Measurements from ENCODE around the gene FBXO2. TPM values are rescaled to one million over a fixed set of nuclear protein-coding genes. Genes with fewer than 3 reads are reported as not detected.
"Not testable (repeated sequence)": the region's sequence is repeated elsewhere in the genome, so short reads cannot be mapped to it uniquely, and the experiment has no call there.

FBXO2 gene
- total RNA-seq, 2 donors from 2014 or later, result 1.3 to 2.2 TPM

DNA sequence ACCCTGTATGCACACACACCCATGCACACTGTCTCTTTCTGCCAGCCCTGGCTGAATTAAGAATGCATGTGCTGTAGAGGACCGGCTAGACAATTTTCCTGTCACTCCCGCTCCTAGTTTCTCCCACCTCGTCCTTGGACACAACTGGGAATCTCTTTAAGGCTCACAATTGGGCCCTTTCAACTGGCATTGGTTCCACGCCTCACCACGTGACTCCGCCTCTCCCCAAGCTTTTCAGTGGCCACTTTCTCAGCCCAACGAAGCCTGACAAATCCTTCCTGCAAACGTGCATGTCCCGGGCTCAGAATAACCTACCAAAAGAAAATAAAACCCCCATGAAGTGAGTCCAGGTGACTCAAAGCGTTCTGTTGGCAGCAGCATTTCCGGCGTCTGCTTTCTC is 33.8 kb downstream of the FBXO2 start:
- Mint-ChIP-seq H3K27me3 (peaks cover 63% of the 10 kb centered on the region), H3K27ac (no peak overlapping the region), H3K36me3 (ENCODE audit: low read depth) (no peaks in the 10 kb centered on the region), H3K4me3 (no peak overlapping the region), H3K4me1 (peaks cover 2% of the 10 kb centered on the region)
- no peak for ATAC-seq
- DNase-seq, result no peak
- no peaks in the 10 kb centered on the region for H3K9me3 ChIP-seq (ENCODE audit: control insufficient read depth, low read length, poor library complexity, severe bottlenecking)

DNA sequence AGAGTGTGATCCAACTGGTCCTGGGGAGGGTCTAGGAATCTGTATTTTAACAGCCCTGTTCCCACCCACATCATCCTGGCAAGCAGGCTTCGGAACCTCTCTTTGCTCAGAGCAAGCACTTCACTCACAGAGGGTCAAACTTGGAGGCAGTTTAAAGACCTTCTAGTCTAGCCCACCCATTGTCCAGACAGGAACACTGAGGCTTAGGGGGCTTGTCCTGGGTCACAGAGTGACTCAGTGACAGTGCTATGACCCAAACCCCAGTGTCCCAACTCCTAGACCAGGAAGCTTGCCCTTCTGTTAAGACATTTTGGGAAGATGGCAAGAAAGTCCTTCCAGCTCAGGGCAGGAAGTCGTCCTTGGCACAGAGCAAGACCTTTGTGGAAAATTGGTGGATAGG is 36.5 kb downstream of the FBXO2 start:
- no peaks in the 10 kb centered on the region for H3K9me3 ChIP-seq (ENCODE audit: control insufficient read depth, low read length, poor library complexity, severe bottlenecking)
- Mint-ChIP-seq H3K27me3 (peaks cover 56% of the 10 kb centered on the region), H3K4me1 (peaks cover 8% of the 10 kb centered on the region), H3K36me3 (ENCODE audit: low read depth) (no peaks in the 10 kb centered on the region), H3K4me3 (no peak overlapping the region), H3K27ac (no peak overlapping the region)
- ATAC-seq (no peak), DNase-seq (no peak)

DNA sequence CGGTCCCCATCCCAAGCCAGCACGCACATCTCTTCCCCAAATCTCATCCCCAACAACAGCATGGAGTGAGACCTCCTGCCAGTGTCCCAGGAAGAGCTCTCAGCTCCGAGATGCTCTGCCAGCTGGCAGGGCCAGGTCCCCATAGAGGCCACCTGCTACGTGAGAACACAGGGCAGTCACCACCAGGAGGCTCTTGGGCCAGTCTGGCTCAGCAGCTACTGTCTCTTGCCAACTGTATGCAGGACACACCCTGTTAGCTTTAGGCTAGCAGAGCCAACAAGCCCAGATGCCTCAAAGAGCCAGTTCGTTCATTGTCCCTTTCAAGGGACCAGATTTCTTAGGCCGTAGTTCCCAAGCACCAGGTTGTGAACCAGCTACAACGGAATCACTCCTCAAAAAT is 36.9 kb downstream of the FBXO2 start:
- DNase-seq (no peak), ATAC-seq (no peak)
- Mint-ChIP-seq H3K27me3 (peaks cover 58% of the 10 kb centered on the region), H3K27ac (no peak overlapping the region), H3K36me3 (ENCODE audit: low read depth) (no peaks in the 10 kb centered on the region), H3K4me1 (peaks cover 8% of the 10 kb centered on the region), H3K4me3 (no peak overlapping the region)
- no peaks in the 10 kb centered on the region for H3K9me3 ChIP-seq (ENCODE audit: control insufficient read depth, low read length, poor library complexity, severe bottlenecking)

DNA sequence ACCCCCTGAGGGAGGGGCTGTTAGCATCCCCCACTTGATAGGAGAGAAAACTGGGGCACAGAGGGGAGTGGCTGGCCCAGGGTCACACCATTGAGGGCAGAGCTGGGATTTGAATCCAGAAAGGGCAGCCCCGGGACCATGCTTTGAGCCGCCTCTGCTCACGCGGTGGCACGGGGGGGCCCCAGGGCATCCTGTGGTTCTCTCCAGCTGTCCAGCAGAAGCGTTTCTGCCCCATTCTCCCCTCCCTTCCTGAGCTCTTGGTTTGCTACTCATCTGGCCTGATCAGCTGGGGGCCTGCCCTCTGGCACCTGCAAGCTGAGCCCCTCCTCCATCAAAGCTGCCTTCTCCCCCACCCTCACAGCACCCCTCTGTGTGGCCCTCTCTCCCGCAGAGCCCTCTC is 37.5 kb downstream of the FBXO2 start:
- H3K27ac Mint-ChIP-seq, result no peak overlapping the region
- H3K27me3 Mint-ChIP-seq, result peaks cover 58% of the 10 kb centered on the region
- DNase-seq (no peak), ATAC-seq (no peak)
- no peaks in the 10 kb centered on the region for H3K9me3 ChIP-seq (ENCODE audit: control insufficient read depth, low read length, poor library complexity, severe bottlenecking)
- H3K4me1 Mint-ChIP-seq, result peaks cover 9% of the 10 kb centered on the region
- no peaks in the 10 kb centered on the region for H3K36me3 Mint-ChIP-seq (ENCODE audit: low read depth)
- no peak overlapping the region for H3K4me3 Mint-ChIP-seq

DNA sequence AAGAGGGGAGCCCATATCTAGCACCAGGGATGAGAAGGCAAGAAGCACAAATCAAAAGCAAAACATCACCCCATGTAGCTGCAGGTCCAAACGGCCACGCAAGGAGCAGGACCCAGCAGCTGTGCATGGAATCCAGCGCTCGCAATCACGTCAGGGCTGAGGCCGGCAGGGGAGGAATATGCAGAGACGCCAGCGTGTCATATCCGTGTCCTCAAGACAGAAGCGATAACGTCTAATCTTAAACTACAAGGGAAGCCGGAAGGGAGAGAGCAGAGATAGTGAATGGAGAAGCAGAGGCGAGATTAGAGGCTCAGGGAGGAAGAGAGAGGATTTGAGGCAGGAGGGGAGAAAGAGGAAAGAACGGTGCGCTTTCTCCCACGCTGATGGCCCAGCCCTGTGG is 39.1 kb downstream of the FBXO2 start:
- Mint-ChIP-seq H3K27ac (no peak overlapping the region), H3K4me1 (peaks cover 10% of the 10 kb centered on the region), H3K27me3 (peaks cover 49% of the 10 kb centered on the region), H3K4me3 (no peak overlapping the region), H3K36me3 (ENCODE audit: low read depth) (no peaks in the 10 kb centered on the region)
- ATAC-seq, result no peak
- no peak for DNase-seq
- H3K9me3 ChIP-seq (ENCODE audit: control insufficient read depth, low read length, poor library complexity, severe bottlenecking), result no peaks in the 10 kb centered on the region

DNA sequence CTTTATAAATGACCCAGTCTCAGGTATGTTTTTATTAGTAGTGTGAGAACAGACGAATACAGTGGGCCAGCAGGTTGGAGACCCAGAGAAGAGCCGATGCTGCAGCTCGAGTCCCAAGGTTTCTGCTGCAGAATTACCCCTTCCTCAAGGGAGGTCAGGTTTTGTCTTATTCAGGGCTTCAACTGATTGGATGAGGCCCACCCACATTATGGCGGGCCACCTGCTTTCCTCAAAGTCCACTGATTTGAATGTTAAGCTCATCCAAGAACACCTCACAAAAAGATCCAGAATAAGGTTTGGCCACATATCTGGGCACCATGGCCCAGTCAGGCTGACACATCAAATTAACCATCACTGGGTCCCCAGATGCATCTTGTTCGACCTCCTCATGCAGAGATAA is 40.9 kb downstream of the FBXO2 start:
- H3K27ac Mint-ChIP-seq, result no peak overlapping the region
- H3K27me3 Mint-ChIP-seq, result peaks cover 47% of the 10 kb centered on the region
- H3K36me3 Mint-ChIP-seq (ENCODE audit: low read depth), result no peaks in the 10 kb centered on the region
- peaks cover 10% of the 10 kb centered on the region for H3K4me1 Mint-ChIP-seq
- no peak for ATAC-seq
- DNase-seq, result no peak
- no peaks in the 10 kb centered on the region for H3K9me3 ChIP-seq (ENCODE audit: control insufficient read depth, low read length, poor library complexity, severe bottlenecking)
- H3K4me3 Mint-ChIP-seq, result no peak overlapping the region

DNA sequence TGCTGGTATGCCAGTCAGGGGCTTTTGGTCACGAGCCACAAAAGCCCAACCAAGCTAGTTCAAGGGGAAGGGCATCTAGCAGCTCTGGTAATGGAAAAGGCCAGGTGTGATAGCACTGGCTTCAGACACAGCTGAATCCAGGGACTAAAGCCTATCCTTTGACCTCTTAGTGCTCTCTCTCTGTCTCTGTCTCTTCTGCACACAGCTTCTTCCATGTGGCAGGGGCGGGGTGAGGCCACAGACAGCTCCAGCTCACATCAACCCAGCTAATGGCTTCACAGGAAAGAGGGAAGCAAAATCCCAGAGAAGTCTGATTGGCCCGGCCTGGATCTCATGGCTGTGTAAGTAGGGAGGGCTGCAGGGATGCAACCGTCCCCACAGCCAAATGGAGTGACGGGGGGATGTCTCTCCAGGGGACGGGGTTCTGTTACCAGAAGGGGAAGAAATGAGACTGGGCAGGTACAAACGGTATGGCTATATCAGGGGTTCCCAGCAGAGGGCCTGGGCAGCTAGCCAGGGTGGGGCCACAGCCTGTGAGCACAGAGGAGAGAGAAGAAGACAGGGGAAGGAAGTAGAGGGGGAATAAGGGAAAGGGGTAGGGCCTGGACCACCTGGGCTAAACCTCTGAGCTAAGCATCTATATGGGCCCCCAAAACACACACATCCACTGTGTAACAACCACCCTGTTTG is 42.4 kb downstream of the FBXO2 start:
- no peaks in the 10 kb centered on the region for H3K9me3 ChIP-seq (ENCODE audit: control insufficient read depth, low read length, poor library complexity, severe bottlenecking)
- H3K27ac Mint-ChIP-seq, result peak overlapping the region; percentile 45
- H3K4me1 Mint-ChIP-seq, result peaks cover 7% of the 10 kb centered on the region
- no peaks in the 10 kb centered on the region for H3K36me3 Mint-ChIP-seq (ENCODE audit: low read depth)
- DNase-seq (no peak), ATAC-seq (no peak)
- no peak overlapping the region for H3K4me3 Mint-ChIP-seq
- peaks cover 35% of the 10 kb centered on the region for H3K27me3 Mint-ChIP-seq

DNA sequence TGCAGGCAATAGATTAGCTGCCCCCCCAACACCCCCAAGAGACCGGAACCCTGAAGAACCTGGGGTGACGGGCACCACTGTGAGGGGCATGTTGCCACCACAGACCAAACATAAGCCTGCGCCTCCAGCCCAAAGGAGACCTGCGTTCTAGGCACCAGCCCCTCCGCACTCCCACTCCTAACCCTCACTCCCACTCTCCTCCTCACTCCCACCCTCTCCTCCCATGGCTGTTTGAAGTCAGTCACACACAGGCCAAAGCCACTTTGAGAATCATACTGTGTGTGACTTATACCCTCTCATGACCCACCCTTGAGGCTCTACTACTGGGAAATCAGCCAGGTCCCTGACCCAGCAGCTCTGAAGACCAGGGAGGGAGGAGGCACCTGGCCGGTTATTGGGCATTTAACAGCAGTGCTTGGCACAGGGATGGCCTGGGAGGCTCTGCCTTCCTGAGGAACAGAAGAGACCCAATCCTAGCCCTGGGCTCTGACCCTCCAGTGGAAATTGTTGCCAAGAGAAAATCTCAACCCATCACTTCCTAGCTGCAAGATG is 43.5 kb downstream of the FBXO2 start:
- peaks cover 8% of the 10 kb centered on the region for H3K4me1 Mint-ChIP-seq
- peaks cover 45% of the 10 kb centered on the region for H3K27me3 Mint-ChIP-seq
- H3K4me3 Mint-ChIP-seq, result no peak overlapping the region
- no peak overlapping the region for H3K27ac Mint-ChIP-seq
- DNase-seq, result no peak
- H3K36me3 Mint-ChIP-seq (ENCODE audit: low read depth), result no peaks in the 10 kb centered on the region
- no peak for ATAC-seq
- no peaks in the 10 kb centered on the region for H3K9me3 ChIP-seq (ENCODE audit: control insufficient read depth, low read length, poor library complexity, severe bottlenecking)

DNA sequence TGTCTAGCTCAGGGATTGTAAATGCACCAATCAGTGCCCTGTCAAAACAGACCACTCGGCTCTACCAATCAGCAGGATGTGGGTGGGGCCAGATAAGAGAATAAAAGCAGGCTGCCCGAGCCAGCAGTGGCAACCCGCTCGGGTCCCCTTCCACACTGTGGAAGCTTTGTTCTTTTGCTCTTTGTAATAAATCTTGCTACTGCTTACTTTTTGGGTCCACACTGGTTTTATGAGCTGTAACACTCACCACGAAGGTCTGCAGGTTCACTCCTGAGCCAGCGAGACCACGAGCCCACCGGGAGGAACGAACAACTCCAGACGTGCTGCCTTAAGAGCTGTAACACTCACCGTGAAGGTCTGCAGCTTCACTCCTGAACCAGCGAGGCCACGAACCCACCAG is 44.9 kb downstream of the FBXO2 start:
- not testable (repeated sequence) for H3K4me3 Mint-ChIP-seq; H3K27ac Mint-ChIP-seq; H3K36me3 Mint-ChIP-seq (ENCODE audit: low read depth); ATAC-seq; DNase-seq; H3K9me3 ChIP-seq (ENCODE audit: control insufficient read depth, low read length, poor library complexity, severe bottlenecking); H3K4me1 Mint-ChIP-seq
- peaks cover 36% of the 10 kb centered on the region for H3K27me3 Mint-ChIP-seq

DNA sequence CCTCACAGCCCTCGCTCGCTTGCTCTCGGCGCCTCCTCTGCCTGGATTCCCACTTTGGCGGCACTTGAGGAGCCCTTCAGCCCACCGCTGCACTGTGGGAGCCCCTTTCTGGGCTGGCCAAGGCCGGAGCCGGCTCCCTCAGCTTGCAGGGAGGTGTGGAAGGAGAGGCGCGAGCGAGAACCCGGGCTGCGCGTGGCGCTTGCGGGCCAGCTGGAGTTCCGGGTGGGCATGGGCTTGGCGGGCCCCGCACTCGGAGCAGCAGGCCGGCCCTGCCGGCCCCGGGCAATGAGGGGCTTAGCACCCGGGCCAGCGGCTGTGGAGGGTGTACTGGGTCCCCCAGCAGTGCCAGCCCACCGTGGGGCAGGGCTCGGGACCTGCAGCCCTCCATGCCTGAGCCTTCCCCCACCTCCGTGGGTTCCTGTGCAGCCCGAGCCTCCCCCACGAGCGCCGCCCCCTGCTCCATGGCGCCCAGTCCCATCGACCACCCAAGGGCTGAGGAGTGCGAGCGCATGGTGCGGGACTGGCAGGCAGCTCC is 45.6 kb downstream of the FBXO2 start:
- not testable (repeated sequence) for H3K9me3 ChIP-seq (ENCODE audit: control insufficient read depth, low read length, poor library complexity, severe bottlenecking); DNase-seq; H3K4me3 Mint-ChIP-seq; H3K4me1 Mint-ChIP-seq; H3K27ac Mint-ChIP-seq; ATAC-seq; H3K36me3 Mint-ChIP-seq (ENCODE audit: low read depth)
- H3K27me3 Mint-ChIP-seq, result peaks cover 34% of the 10 kb centered on the region

DNA sequence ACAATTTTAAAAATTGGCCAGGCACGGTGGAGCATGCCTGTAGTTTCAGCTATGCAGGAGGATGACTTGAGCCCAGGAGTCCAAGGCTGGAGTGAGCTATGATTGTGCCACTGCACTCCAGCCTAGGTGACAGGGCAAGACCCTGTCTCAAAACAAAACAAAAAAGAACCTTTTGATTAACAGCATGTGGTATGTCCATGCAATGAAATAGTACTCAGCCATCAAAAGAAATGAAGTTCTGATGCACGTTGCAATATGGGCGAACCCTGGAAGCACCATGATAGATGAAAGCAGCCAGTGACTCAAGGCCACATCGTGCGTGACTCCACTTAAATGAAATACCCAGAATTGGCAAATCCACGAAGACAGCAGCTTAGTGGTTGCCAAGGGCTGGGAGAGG is 47.5 kb downstream of the FBXO2 start:
- Mint-ChIP-seq H3K36me3 (ENCODE audit: low read depth) (no peaks in the 10 kb centered on the region), H3K27ac (no peak overlapping the region), H3K4me1 (peaks cover 3% of the 10 kb centered on the region), H3K4me3 (no peak overlapping the region), H3K27me3 (peaks cover 36% of the 10 kb centered on the region)
- no peak for ATAC-seq
- H3K9me3 ChIP-seq (ENCODE audit: control insufficient read depth, low read length, poor library complexity, severe bottlenecking), result no peaks in the 10 kb centered on the region
- no peak for DNase-seq

DNA sequence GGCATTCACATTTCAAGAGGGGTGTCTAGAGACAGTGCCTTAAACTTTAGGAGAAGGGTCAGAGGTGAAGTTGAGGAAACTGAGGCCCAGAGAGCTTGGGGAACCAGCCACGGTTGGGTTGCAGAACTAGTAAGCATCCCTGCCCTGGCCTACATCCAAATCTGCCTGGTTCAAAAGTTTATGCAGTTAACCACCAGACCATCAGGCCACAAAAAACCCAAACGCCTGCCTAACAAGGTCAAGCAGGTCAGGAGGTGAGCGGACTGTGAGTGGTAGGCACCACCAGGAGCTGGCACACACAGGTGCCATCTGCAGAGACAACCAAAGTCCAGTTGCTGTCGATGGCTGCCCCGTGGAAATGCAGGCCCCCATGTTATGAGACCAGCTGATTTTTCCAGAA is 51.2 kb downstream of the FBXO2 start:
- Mint-ChIP-seq H3K4me3 (no peak overlapping the region), H3K36me3 (ENCODE audit: low read depth) (peaks cover 2% of the 10 kb centered on the region), H3K27ac (no peak overlapping the region), H3K4me1 (peaks cover 4% of the 10 kb centered on the region), H3K27me3 (peaks cover 47% of the 10 kb centered on the region)
- DNase-seq (no peak), ATAC-seq (no peak)
- no peaks in the 10 kb centered on the region for H3K9me3 ChIP-seq (ENCODE audit: control insufficient read depth, low read length, poor library complexity, severe bottlenecking)

DNA sequence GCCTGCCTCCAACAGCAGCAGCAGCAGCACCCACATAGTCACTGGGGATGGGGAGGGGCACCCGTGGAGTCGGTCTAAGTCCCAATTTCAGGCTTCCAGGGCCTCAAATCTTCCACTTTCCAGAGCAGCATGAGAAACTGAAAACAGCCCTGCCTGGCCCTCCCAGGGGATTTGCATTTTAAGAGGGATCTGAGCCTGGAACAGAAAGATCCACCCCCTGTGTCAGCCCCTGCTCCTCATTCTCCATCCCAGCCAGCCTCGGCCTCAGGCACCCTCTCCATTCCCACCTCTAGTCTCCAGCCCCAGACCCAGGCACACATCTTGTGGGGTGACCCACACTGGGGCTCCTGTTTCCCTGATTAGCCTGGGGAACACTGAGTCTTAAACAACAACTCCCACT is 51.8 kb downstream of the FBXO2 start:
- H3K9me3 ChIP-seq (ENCODE audit: control insufficient read depth, low read length, poor library complexity, severe bottlenecking), result no peaks in the 10 kb centered on the region
- Mint-ChIP-seq H3K4me1 (peaks cover 4% of the 10 kb centered on the region), H3K27me3 (peaks cover 47% of the 10 kb centered on the region), H3K4me3 (no peak overlapping the region), H3K36me3 (ENCODE audit: low read depth) (peaks cover 2% of the 10 kb centered on the region), H3K27ac (no peak overlapping the region)
- DNase-seq (no peak), ATAC-seq (no peak)

DNA sequence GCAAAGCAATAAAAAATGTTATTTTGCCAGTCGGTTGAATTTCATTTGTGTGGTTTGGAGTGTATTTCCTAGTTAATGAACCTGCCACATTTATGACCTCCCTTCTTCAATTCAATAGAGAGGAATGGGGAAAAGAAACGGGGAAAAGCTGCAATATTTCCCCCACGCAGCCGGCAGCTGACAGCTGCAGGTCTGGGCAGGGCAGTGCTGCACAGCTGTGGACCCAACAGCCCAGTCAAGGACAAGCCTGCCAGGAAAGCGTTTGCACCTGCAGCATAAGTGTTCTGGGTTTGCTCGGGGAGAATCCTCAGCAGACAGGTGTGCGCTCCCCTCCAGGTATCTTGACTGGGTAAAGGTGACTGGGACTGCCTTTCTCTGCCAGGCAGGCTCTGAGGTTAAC is 53.4 kb downstream of the FBXO2 start:
- peaks cover 5% of the 10 kb centered on the region for H3K36me3 Mint-ChIP-seq (ENCODE audit: low read depth)
- ATAC-seq, result no peak
- H3K4me1 Mint-ChIP-seq, result peaks cover 8% of the 10 kb centered on the region
- no peak overlapping the region for H3K4me3 Mint-ChIP-seq
- peaks cover 49% of the 10 kb centered on the region for H3K27me3 Mint-ChIP-seq
- H3K27ac Mint-ChIP-seq, result no peak overlapping the region
- no peak for DNase-seq
- H3K9me3 ChIP-seq (ENCODE audit: control insufficient read depth, low read length, poor library complexity, severe bottlenecking), result no peaks in the 10 kb centered on the region
